Activated CD8-positive, alpha-beta T cell treated with anti-CD3 and anti-CD28 coated beads for 36 hours (primary cell): ENCODE results near the gene GLRX5. TPM values are rescaled to one million over a fixed set of nuclear protein-coding genes. Genes with fewer than 3 reads are reported as not detected.
A peak's percentile ranks its signal among the peaks of the same experiment; 100 is the strongest.

Experiments
- ATAC-seq: fragments of 200-7000 bp; cut with Tn5 transposase; one replicate; pipeline ENCODE4 v1.10.0; 2021; ENCODE audit warnings: mild to moderate bottlenecking, moderate library complexity
- CTCF ChIA-PET: fragments of 350-600 bp; sonication (Branson Sonifier 250); formaldehyde crosslinking; loops from one replicate; lab custom pipeline; 2021; ENCODE audit warnings: antibody characterized with exemption; lab: Charles Lee
- POLR2A ChIA-PET: fragments of 350-600 bp; sonication (Branson Sonifier 250); formaldehyde crosslinking; loops from one replicate; lab custom pipeline; 2021; ENCODE audit warnings: antibody characterized with exemption; lab: Charles Lee
- DNase-seq: peaks from one replicate; pipeline ENCODE4 v3.0.0-alpha.2; 2020
- H3K27ac Mint-ChIP-seq: one replicate; pipeline ENCODE4 v1.8.0; 2021; ENCODE audit warnings: mild to moderate bottlenecking, mixed read lengths
- H3K27me3 Mint-ChIP-seq: one replicate; pipeline ENCODE4 v1.8.0; 2021; ENCODE audit warnings: mixed read lengths
- H3K36me3 Mint-ChIP-seq: one replicate; pipeline ENCODE4 v1.8.0; 2021; ENCODE audit warnings: low read depth, mixed read lengths
- H3K4me1 Mint-ChIP-seq: one replicate; pipeline ENCODE4 v1.8.0; 2021; ENCODE audit warnings: low read depth, mixed read lengths
- H3K4me3 Mint-ChIP-seq: one replicate; pipeline ENCODE4 v1.8.0; 2021; ENCODE audit warnings: mild to moderate bottlenecking, moderate library complexity, mixed read lengths
- H3K9me3 Mint-ChIP-seq: one replicate; pipeline ENCODE4 v1.8.0; 2021; ENCODE audit warnings: mixed read lengths
- intact Hi-C: fragments of 100-400 bp; cut with micrococcal nuclease; formaldehyde crosslinking; loops from one replicate; pipeline ENCODE4 v1.10.0; 2022
- total RNA-seq, 2 experiments: library from RNA; stranded (reverse); gene quantifications; one replicate each; pipeline ENCODE4 v1.2.3, GENCODE V29; 2021
- TF ChIP-seq, protein P1 (sequence below): fragments of 200-600 bp; IDR thresholded peaks from one replicate; pipeline ENCODE4 v1.8.0; 2022; ENCODE audit warnings: antibody characterized with exemption, mild to moderate bottlenecking

Gene GLRX5
- total RNA-seq, 2 experiments from 2014 or later, result 47.3 to 47.8 TPM

DNA sequence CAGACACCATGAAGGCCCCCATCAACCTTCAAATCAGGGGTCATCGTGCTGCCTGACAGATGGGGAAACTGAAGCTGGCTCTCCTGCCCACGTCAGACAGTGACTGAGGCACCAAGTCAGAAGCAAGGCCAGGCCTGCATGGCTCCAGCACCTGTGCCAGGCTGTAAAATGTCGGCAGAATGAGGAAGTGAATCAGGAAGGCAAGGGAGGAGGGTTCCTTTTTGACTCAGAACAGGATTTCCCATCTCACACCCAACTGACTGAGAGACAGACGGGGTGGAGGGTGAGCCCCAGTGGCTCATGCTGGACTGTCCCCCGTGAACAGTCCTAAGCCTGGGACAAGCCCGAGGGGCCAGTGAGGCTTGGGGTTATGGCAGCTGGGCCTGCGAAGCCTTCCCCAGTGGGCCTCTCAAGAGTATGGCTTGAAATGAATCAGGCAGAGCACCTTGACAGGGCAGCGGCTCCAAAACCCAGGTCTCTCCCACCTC, 39.3 kb upstream of the GLRX5 start:
- Mint-ChIP-seq H3K4me1 (peaks cover 56% of the 10 kb centered on the region), H3K27me3 (no peaks in the 10 kb centered on the region), H3K27ac (peak overlapping the region; percentile 82), H3K4me3 (no peak overlapping the region), H3K36me3 (peaks cover 30% of the 10 kb centered on the region), H3K9me3 (peaks cover 6% of the 10 kb centered on the region)
- peak; percentile 41 for DNase-seq
- CTCF ChIA-PET, result interaction anchor here (1.0 to 1.6 kb wide), 4 partner anchors 21 to 69 kb away, joined by 3 to 5 read pairs (median 5); partner anchors contain the start of gene SYNE3
- peak; percentile 66 for ATAC-seq
- intact Hi-C loops, result no loop called here
- TF ChIP-seq, protein P1, sequence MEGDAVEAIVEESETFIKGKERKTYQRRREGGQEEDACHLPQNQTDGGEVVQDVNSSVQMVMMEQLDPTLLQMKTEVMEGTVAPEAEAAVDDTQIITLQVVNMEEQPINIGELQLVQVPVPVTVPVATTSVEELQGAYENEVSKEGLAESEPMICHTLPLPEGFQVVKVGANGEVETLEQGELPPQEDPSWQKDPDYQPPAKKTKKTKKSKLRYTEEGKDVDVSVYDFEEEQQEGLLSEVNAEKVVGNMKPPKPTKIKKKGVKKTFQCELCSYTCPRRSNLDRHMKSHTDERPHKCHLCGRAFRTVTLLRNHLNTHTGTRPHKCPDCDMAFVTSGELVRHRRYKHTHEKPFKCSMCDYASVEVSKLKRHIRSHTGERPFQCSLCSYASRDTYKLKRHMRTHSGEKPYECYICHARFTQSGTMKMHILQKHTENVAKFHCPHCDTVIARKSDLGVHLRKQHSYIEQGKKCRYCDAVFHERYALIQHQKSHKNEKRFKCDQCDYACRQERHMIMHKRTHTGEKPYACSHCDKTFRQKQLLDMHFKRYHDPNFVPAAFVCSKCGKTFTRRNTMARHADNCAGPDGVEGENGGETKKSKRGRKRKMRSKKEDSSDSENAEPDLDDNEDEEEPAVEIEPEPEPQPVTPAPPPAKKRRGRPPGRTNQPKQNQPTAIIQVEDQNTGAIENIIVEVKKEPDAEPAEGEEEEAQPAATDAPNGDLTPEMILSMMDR, result no peak
- POLR2A ChIA-PET, result interaction anchor here (1.0 to 1.9 kb wide), 5 partner anchors 8 to 27 kb away, joined by 3 to 13 read pairs (median 4); no protein-coding TSS in a partner anchor

DNA sequence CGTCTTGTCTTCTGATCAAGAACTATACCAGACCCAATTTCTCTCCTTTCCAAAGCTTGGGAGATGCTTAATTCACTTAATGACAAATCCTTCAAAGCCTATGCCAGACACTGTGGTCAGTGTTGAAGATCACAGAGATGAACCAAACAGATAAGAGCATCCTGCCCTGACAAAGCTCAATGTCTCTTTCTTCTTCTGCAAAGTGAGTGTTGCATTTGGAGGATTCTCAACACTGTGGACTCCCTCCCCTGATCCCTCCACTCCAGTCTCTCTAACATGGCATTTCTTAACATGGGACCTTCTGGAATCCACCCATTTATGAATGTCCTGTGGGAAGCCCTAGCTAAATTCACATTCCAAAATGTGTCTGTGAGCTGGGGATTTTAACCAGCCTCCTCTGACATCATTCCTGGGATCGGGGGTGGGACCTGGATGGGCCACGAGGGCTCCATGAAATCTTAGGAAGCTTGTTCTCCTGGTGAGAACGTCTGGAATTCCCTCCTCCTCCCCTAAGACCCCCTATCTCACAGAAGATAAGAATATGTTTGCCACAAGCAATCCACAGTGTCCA, 38.7 kb upstream of the GLRX5 start:
- Mint-ChIP-seq H3K36me3 (peaks cover 34% of the 10 kb centered on the region), H3K4me3 (no peak overlapping the region), H3K4me1 (peaks cover 55% of the 10 kb centered on the region), H3K27me3 (no peaks in the 10 kb centered on the region), H3K27ac (peak overlapping the region; percentile 25), H3K9me3 (peaks cover 6% of the 10 kb centered on the region)
- ATAC-seq (peak; percentile 54), DNase-seq (no peak)
- TF ChIP-seq, protein P1, result no peak
- ChIA-PET CTCF (interaction anchor here (1.0 to 1.6 kb wide), 4 partner anchors 20 to 70 kb away, joined by 3 to 5 read pairs (median 5); partner anchors contain the start of gene SYNE3), POLR2A (interaction anchor here (0.7 to 1.9 kb wide), 7 partner anchors 9 to 39 kb away, joined by 3 to 13 read pairs (median 4); no protein-coding TSS in a partner anchor)
- intact Hi-C loops, result no loop called here

DNA sequence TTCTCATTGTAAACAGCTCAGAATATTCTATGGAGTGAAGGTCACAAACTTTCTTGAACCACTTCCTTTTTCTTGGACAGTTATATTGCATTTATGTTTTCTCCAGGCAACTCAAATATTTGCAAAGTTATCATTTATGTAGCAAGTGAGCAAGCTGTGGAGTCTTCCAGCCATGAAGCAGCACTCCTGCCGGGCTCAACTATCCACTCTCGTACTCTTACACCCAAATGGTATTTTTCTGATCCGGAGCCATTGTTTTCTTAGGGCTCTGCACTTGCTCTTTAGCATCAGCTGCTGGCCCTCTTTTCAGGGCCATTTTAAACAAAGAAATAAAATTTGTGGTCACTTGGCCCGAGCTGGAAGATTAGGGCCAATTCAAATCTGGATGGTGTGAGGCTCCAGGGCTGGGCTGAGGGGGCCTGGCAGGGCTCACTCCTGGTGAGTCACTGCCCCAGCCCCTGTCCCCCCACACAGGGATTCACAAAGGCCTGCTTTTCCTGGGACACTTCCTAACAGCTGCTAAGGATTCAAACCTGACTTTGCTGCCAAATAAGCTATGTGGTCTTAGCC, 38.1 kb upstream of the GLRX5 start:
- Mint-ChIP-seq H3K27ac (peak overlapping the region; percentile 25), H3K9me3 (peaks cover 6% of the 10 kb centered on the region), H3K4me3 (no peak overlapping the region), H3K27me3 (no peaks in the 10 kb centered on the region), H3K36me3 (peaks cover 33% of the 10 kb centered on the region), H3K4me1 (peaks cover 56% of the 10 kb centered on the region)
- ChIA-PET POLR2A (interaction anchor here (0.7 to 1.9 kb wide), 5 partner anchors 9 to 39 kb away, joined by 3 to 13 read pairs (median 4); no protein-coding TSS in a partner anchor), CTCF (interaction anchor here (1.0 to 1.6 kb wide), 3 partner anchors 19 to 27 kb away, joined by 5 read pairs; partner anchors contain the start of gene SYNE3)
- DNase-seq, result no peak
- TF ChIP-seq, protein P1, result no peak
- intact Hi-C loops, result no loop called here
- ATAC-seq, result no peak

DNA sequence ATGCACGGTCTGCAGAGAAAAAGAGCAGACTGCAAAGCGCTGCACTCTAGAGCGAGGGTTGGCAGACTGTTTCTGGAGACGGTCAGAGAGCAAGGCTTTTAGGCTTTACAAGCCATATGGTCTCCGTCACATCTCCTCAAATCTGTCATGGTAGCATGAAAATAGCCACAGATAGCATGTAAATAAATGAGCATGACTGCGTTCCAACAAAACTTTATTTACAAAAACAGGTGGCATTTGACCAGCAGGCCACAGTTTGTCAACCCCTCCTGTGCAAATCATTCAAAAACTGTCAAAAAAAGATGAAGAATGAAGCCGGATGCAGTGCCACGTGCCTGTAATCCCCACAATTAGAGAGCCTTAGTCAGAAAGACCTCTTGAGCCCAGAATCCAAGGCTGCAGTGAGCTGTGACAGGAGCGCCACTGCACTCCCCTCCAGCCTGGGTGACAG, 37.3 kb upstream of the GLRX5 start:
- Mint-ChIP-seq H3K4me3 (no peak overlapping the region), H3K4me1 (peaks cover 53% of the 10 kb centered on the region), H3K9me3 (no peaks in the 10 kb centered on the region), H3K27ac (no peak overlapping the region), H3K27me3 (no peaks in the 10 kb centered on the region), H3K36me3 (peaks cover 28% of the 10 kb centered on the region)
- POLR2A ChIA-PET, result no interaction called here
- TF ChIP-seq, protein P1, result no peak
- ATAC-seq, result no peak
- CTCF ChIA-PET, result no interaction called here
- DNase-seq, result no peak
- intact Hi-C loops, result no loop called here
